KMS-11 (cell line): ENCODE measurements around the gene CLRN1.

Experiments
- H2AFZ ChIP-seq: fragments of 200-600 bp; sonication (generic); 2 replicates; pipeline ENCODE4 v1.6.1; 2016; ENCODE audit warnings: antibody characterized with exemption, mixed run types, low read depth
- H3K27ac ChIP-seq: fragments of 200-600 bp; sonication (generic); 2 replicates; pipeline ENCODE4 v1.6.1; 2016; ENCODE audit warnings: mild to moderate bottlenecking, mixed run types
- H3K27me3 ChIP-seq: fragments of 200-600 bp; sonication (generic); 2 replicates; pipeline ENCODE4 v1.6.1; 2017; ENCODE audit warnings: mild to moderate bottlenecking, low read depth, mixed run types, moderate library complexity; ENCODE audit not compliant: insufficient read depth
- H3K36me3 ChIP-seq: fragments of 200-600 bp; sonication (generic); 2 replicates; pipeline ENCODE4 v1.6.1; 2017; ENCODE audit warnings: mild to moderate bottlenecking, mixed run types; ENCODE audit not compliant: insufficient read depth
- H3K4me1 ChIP-seq: fragments of 200-600 bp; sonication (generic); 2 replicates; pipeline ENCODE4 v1.6.1; 2016; ENCODE audit warnings: mild to moderate bottlenecking, low read depth, mixed run types; ENCODE audit not compliant: poor library complexity, severe bottlenecking
- H3K4me2 ChIP-seq: fragments of 200-600 bp; sonication (generic); 2 replicates; pipeline ENCODE4 v1.7.0; 2016; ENCODE audit warnings: mild to moderate bottlenecking, mixed run types
- H3K4me3 ChIP-seq: fragments of 200-600 bp; sonication (generic); IDR thresholded peaks from 2 replicates; pipeline ENCODE4 v1.6.1; 2017; ENCODE audit warnings: low read depth, low read length, mixed read lengths; ENCODE audit not compliant: insufficient read depth
- H3K79me2 ChIP-seq: fragments of 200-600 bp; sonication (generic); 2 replicates; pipeline ENCODE4 v1.6.1; 2016; ENCODE audit warnings: low read depth, mixed run types; ENCODE audit not compliant: insufficient read depth
- H3K9ac ChIP-seq: fragments of 200-600 bp; sonication (generic); 2 replicates; pipeline ENCODE4 v1.6.1; 2016; ENCODE audit warnings: mild to moderate bottlenecking, mixed run types
- H4K20me1 ChIP-seq: fragments of 200-600 bp; sonication (generic); 2 replicates; pipeline ENCODE4 v1.6.1; 2016; ENCODE audit warnings: mild to moderate bottlenecking, mixed run types; ENCODE audit not compliant: insufficient read depth
- TF ChIP-seq, protein P1 (sequence below): fragments of 200-600 bp; sonication (generic); conservative IDR thresholded peaks from 2 replicates; pipeline ENCODE4 v1.6.1; 2017; ENCODE audit warnings: low read depth, mild to moderate bottlenecking, antibody characterized with exemption, low read length, moderate library complexity, mixed read lengths

CLRN1 gene

DNA sequence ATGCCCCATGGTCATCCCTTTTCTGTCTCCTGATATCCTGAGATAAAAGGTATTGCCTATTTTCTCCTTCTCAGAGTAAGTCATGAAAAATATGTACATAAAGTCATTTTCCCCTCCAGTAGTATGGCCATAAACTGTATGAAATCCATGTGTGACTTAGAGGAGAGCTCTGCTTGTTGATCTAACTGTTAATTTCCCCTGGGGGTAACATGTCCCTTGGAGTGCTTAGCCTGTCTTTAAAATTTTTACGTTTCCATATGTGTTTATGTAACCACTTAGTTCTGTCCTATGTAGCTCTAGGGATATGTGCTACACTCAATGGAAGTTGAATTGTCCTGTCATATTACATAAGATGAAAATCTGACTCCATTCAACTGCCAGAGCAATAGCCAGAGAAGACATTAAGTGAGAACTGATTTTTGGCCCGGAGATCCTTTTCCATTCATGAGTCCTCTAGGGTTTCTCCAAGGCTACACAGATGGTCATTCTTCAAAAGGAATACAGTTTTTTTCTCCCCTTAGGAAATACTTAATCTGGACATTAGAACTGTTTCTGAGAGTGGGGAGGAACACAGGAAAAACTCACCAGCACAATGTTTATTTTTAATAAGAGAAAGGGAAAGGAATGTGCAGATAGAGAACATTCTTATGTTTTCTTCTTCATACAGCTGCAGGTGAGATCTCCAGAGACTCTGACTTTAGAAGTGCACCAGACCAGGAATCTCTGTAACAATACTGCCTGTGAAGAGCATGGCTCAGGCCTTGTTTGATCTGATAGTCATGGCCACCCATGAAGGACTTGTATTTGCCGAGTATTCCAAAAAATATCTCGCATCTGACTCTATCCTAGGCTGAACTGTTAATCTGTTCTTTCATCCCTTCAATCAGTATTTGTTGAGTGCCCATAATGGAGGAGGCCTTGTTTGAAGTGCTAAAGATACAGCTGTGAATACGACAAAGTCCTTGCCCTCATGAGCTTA lies 29.8 kb upstream of the CLRN1 start:
- Histone ChIP-seq H3K4me3 (no peak overlapping the region), H3K4me2 (no peak overlapping the region), H3K27me3 (no peaks in the 10 kb centered on the region), H3K79me2 (no peaks in the 10 kb centered on the region), H2AFZ (no peak overlapping the region), H4K20me1 (no peaks in the 10 kb centered on the region), H3K27ac (no peak overlapping the region), H3K4me1 (no peaks in the 10 kb centered on the region), H3K9ac (no peak overlapping the region), H3K36me3 (no peaks in the 10 kb centered on the region)
- TF ChIP-seq, protein P1, sequence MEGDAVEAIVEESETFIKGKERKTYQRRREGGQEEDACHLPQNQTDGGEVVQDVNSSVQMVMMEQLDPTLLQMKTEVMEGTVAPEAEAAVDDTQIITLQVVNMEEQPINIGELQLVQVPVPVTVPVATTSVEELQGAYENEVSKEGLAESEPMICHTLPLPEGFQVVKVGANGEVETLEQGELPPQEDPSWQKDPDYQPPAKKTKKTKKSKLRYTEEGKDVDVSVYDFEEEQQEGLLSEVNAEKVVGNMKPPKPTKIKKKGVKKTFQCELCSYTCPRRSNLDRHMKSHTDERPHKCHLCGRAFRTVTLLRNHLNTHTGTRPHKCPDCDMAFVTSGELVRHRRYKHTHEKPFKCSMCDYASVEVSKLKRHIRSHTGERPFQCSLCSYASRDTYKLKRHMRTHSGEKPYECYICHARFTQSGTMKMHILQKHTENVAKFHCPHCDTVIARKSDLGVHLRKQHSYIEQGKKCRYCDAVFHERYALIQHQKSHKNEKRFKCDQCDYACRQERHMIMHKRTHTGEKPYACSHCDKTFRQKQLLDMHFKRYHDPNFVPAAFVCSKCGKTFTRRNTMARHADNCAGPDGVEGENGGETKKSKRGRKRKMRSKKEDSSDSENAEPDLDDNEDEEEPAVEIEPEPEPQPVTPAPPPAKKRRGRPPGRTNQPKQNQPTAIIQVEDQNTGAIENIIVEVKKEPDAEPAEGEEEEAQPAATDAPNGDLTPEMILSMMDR, result no peak

DNA sequence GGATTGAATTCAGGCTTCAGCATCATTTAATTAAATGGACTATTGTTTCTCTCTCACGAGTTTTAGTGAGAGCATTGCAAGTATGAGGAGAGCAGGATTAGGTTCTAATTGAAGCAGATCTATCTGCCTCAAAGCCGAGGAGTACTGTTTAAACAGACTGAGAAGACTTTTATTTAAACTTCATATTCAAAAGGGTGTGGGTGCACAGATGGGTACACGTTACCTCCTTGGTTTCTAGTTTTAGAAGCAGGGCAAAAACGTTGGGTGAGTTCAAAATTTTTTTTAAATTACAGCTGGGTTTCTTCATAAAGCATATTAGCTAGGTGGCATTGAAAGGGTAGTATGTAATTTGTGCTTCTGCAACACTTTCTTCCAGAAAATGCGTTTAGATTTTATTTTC lies 26.5 kb upstream of the CLRN1 start:
- H3K9ac ChIP-seq, result no peak overlapping the region
- no peaks in the 10 kb centered on the region for H3K4me1 ChIP-seq
- no peak overlapping the region for H3K4me2 ChIP-seq
- no peaks in the 10 kb centered on the region for H3K79me2 ChIP-seq
- TF ChIP-seq, protein P1, result no peak
- H3K4me3 ChIP-seq, result no peak overlapping the region
- H4K20me1 ChIP-seq, result no peaks in the 10 kb centered on the region
- no peaks in the 10 kb centered on the region for H3K36me3 ChIP-seq
- H3K27me3 ChIP-seq, result no peaks in the 10 kb centered on the region
- no peak overlapping the region for H2AFZ ChIP-seq
- H3K27ac ChIP-seq, result no peak overlapping the region

DNA sequence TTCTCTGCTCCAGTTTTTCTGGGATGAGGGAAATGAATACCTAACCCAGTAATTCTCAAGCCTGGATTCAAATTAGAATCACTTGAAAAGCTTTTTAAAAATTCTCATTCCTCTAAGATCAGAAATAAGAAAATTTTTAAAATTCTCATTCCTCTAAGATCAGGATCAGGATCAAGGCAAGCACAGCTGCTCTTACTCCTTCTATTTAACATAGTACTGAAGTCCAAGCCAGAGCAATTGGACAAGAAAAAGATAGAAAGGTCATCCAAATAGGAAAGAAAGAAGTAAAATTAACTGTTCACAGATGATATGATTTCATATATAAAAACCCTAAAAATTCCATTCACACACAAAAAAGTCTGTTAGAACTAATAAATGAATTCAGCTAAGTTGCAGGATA lies 24.2 kb upstream of the CLRN1 start:
- TF ChIP-seq, protein P1, result no peak
- no peak overlapping the region for H3K27ac ChIP-seq
- no peak overlapping the region for H2AFZ ChIP-seq
- H3K36me3 ChIP-seq, result no peaks in the 10 kb centered on the region
- H3K4me1 ChIP-seq, result no peaks in the 10 kb centered on the region
- no peaks in the 10 kb centered on the region for H3K79me2 ChIP-seq
- no peak overlapping the region for H3K9ac ChIP-seq
- H3K4me2 ChIP-seq, result no peak overlapping the region
- no peaks in the 10 kb centered on the region for H4K20me1 ChIP-seq
- H3K27me3 ChIP-seq, result no peaks in the 10 kb centered on the region
- H3K4me3 ChIP-seq, result no peak overlapping the region

- no peak overlapping the region for H3K4me2 ChIP-seq
- no peak overlapping the region for H2AFZ ChIP-seq
- no peaks in the 10 kb centered on the region for H3K36me3 ChIP-seq
- no peak overlapping the region for H3K27ac ChIP-seq
- no peaks in the 10 kb centered on the region for H3K4me1 ChIP-seq
- H3K79me2 ChIP-seq, result no peaks in the 10 kb centered on the region
- no peaks in the 10 kb centered on the region for H3K27me3 ChIP-seq
- H3K4me3 ChIP-seq, result no peak overlapping the region
- H3K9ac ChIP-seq, result no peak overlapping the region
- TF ChIP-seq, protein P1, result no peak
- no peaks in the 10 kb centered on the region for H4K20me1 ChIP-seq
Measured at GRCh38 chr3:150995510-150995909, 23.0 kb upstream of the CLRN1 start.
